ENCODE data around the gene TRHDE. TPM values are rescaled to one million over a fixed set of nuclear protein-coding genes. Genes with fewer than 3 reads are reported as not detected.

Gene TRHDE
- total and polyA plus RNA-seq, 12 donors: 0.11 to 3.9 (median 0.64) TPM

DNA sequence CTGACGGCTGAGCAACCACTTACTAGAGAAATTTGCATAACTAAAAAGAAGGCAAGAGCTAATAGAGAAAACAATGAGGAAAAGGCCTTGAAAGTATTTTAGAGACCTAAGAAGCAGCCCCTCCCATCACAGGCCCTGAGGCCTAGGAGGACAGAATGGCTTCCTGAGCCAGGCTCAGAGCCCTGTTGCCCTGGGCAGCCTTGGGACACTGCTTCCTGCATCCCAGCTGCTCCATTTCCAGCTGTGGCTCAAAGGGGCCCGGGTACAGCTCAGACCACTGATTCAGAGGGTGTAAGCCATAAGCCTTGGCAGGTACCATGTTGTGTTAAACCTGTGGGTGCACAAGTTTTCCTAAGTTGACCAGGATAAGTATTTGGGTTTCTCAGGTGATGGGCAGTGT lies 181.4 kb downstream of the TRHDE start:
- intact Hi-C loops (cut with DNase I): no loop called here

DNA sequence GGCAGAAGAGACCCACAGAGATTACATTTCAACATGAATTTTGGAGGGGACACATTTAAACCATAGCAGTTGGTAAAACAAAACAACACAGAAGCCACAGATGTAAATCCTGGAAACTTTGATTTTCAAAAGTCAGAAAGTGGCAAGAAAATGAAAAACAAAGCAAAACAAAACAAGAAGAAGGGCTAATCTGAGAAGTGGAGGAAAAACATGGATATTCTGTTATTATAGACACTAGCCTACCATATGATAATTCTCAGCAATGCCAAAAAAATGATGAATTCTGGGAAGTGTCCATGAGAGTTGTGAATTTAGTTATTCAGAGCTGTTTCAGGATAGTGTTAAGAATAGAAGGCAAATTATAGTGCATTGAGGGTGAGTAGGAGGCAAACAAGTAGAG lies 192.3 kb downstream of the TRHDE start:
- Histone ChIP-seq H3K9me3 (replicated peaks in 1 of 3) (no peaks in the 10 kb centered on the region), H3K4me1 (replicated peaks in 1 of 2) (no peaks in the 10 kb centered on the region), H3K4me3 (no peak overlapping the region), H3K27ac (no peak overlapping the region), H3K27me3 (no peaks in the 10 kb centered on the region), H3K36me3 (replicated peaks in 1 of 2) (no peaks in the 10 kb centered on the region)
- TF ChIP-seq POLR2A (IDR thresholded peaks at IDR 0.05): no peak
- TF ChIP-seq, protein P1, sequence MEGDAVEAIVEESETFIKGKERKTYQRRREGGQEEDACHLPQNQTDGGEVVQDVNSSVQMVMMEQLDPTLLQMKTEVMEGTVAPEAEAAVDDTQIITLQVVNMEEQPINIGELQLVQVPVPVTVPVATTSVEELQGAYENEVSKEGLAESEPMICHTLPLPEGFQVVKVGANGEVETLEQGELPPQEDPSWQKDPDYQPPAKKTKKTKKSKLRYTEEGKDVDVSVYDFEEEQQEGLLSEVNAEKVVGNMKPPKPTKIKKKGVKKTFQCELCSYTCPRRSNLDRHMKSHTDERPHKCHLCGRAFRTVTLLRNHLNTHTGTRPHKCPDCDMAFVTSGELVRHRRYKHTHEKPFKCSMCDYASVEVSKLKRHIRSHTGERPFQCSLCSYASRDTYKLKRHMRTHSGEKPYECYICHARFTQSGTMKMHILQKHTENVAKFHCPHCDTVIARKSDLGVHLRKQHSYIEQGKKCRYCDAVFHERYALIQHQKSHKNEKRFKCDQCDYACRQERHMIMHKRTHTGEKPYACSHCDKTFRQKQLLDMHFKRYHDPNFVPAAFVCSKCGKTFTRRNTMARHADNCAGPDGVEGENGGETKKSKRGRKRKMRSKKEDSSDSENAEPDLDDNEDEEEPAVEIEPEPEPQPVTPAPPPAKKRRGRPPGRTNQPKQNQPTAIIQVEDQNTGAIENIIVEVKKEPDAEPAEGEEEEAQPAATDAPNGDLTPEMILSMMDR (IDR thresholded peaks at IDR 0.05): no peak
- intact Hi-C loops (cut with DNase I): no loop called here
- no peak for DNase-seq

More for the DNA sequence above, 181.4 kb downstream of the TRHDE start:
- Histone ChIP-seq H3K4me1 (replicated peaks in 1 of 2) (no peaks in the 10 kb centered on the region), H3K9me3 (replicated peaks in 1 of 3) (no peaks in the 10 kb centered on the region), H3K27me3 (no peaks in the 10 kb centered on the region), H3K36me3 (replicated peaks in 1 of 2) (no peaks in the 10 kb centered on the region), H3K4me3 (no peak overlapping the region), H3K27ac (no peak overlapping the region)
- WGBS, 4 donors: 61 to 94% (median 72%) methylated on average over 1 to 2 of the region's 2 CpGs
- TF ChIP-seq, protein P1 (IDR thresholded peaks at IDR 0.05): no peak
- TF ChIP-seq POLR2A (IDR thresholded peaks at IDR 0.05): no peak
- no peak for DNase-seq

DNA sequence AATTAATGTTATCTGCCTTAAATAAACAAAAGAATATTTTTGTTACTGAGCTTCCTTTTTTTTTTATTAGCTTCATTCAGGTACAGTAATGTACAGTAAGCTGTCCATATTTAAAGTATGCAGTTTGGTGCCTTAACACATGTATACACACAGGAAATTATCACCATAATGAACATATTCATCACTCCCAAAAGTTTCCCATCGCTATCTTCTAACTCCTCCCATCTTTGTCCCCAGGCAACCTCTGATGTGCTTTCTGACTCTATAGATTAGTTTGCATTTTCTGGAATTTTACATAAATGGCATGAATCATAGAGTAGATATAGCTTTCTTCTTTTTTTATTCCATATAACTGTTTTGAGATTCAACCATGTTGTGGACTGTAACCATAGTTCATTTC lies 193.0 kb downstream of the TRHDE start:
- 83 to 100% (median 90%) methylated on average over 1 of the region's 1 CpG for WGBS, 4 donors
- no peaks in the 10 kb centered on the region for H3K9me3 ChIP-seq (replicated peaks in 1 of 3)
- H3K27ac ChIP-seq: no peak overlapping the region
- no peaks in the 10 kb centered on the region for H3K27me3 ChIP-seq
- no peak overlapping the region for H3K4me3 ChIP-seq
- H3K4me1 ChIP-seq (replicated peaks in 1 of 2): no peaks in the 10 kb centered on the region
- H3K36me3 ChIP-seq (replicated peaks in 1 of 2): no peaks in the 10 kb centered on the region
- TF ChIP-seq, protein P1 (IDR thresholded peaks at IDR 0.05): no peak
- TF ChIP-seq POLR2A (IDR thresholded peaks at IDR 0.05): no peak
- DNase-seq: no peak
- intact Hi-C loops (cut with DNase I): no loop called here

DNA sequence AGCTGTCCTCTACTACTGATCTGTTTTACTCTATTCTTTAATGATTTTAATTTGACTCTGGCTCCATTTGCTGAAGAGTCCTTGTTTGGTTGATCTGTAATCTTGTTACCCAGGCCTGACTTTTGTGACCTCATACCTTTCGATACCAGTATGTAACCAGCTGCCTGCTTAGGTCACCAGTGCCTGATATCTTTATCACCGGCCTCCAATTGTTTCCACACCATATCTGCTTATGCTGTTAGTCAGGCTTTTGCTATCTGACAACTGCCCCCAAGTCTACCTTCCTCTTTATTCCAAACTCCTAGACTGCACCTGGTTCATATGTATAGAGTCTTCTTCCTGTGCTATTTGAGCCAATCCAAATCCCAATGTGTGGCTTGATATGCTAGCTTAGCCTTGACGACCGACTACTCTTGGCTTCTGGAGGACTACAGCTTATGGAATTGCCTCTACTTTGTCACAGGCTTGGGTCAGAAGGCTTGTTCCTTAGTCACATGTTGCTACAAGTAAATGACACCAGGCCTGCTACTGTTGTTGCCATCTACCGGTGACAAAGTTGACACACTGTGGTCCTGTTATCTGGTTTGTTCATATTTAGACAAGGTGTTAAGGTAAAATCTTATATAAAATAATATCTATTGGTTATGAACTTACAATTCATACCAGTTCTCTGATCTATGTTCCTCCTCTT lies 193.9 kb downstream of the TRHDE start:
- 90 to 96% (median 94%) methylated on average over 5 of the region's 5 CpGs for WGBS, 4 donors
- no peak for TF ChIP-seq POLR2A (IDR thresholded peaks at IDR 0.05)
- TF ChIP-seq, protein P1 (IDR thresholded peaks at IDR 0.05): no peak
- H3K27ac ChIP-seq: no peak overlapping the region

More for the DNA sequence above, 193.9 kb downstream of the TRHDE start:
- DNase-seq: no peak
- intact Hi-C loops (cut with DNase I): no loop called here
- Histone ChIP-seq H3K36me3 (replicated peaks in 1 of 2) (no peaks in the 10 kb centered on the region), H3K27me3 (no peaks in the 10 kb centered on the region), H3K4me3 (no peak overlapping the region), H3K4me1 (replicated peaks in 1 of 2) (no peaks in the 10 kb centered on the region), H3K9me3 (replicated peaks in 1 of 3) (no peaks in the 10 kb centered on the region)
